ENCODE measurements around the gene SLC5A2. TPM values are rescaled to one million over a fixed set of nuclear protein-coding genes. Genes with fewer than 3 reads are reported as not detected.

Gene SLC5A2
- total and polyA plus RNA-seq, 2 of the 13 experiments (the other 11 are each of a cell fraction or from before 2014, with no cell fraction given), result 0.24 to 0.97 TPM

DNA sequence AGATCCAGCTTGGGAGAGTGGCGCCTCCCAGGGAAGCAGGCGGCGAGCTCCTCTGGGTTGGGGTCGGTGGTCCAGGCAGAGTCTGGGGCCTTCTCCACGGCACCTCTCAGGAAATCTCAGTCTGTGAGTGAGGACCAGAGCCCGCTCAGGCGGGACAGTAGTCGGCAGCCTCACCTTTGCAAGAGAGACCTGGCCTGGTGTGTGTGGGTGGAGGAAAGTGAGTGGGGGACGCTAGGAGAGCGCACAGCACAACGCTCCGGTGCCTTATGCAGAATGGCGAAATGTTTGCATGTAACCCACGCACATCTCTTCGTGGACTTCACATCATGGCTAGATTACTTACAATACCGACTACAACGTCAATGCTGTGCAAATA, 47.0 kb downstream of the SLC5A2 start (continued):
- TF ChIP-seq HOXA5 (CRISPR knock-in tag; IDR thresholded peaks at IDR 0.05) (no peak), SAP130 (CRISPR knock-in tag; IDR thresholded peaks at IDR 0.05; ENCODE audit: low read depth) (no peak), ZBTB42 (CRISPR knock-in tag; IDR thresholded peaks at IDR 0.05) (no peak), SIN3B (IDR thresholded peaks at IDR 0.05; ENCODE audit: low read length) (no peak), DNMT1 (CRISPR knock-in tag; IDR thresholded peaks at IDR 0.05) (no peak), BORCS8-MEF2B (CRISPR knock-in tag; IDR thresholded peaks at IDR 0.05) (no peak), MBD4 (IDR thresholded peaks at IDR 0.05; ENCODE audit: borderline replicate concordance, low read length) (no peak), SMAD1 (CRISPR knock-in tag; IDR thresholded peaks at IDR 0.05; ENCODE audit: borderline replicate concordance, low read depth) (no peak), ZNF530 (CRISPR knock-in tag; IDR thresholded peaks at IDR 0.05; ENCODE audit: low read depth) (no peak), ZNF550 (CRISPR knock-in tag; IDR thresholded peaks at IDR 0.05; ENCODE audit: borderline replicate concordance) (no peak), SP4 (CRISPR knock-in tag; IDR thresholded peaks at IDR 0.05) (no peak)
- TF ChIP-seq, protein P1, sequence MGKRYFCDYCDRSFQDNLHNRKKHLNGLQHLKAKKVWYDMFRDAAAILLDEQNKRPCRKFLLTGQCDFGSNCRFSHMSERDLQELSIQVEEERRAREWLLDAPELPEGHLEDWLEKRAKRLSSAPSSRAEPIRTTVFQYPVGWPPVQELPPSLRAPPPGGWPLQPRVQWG (CRISPR knock-in tag; IDR thresholded peaks at IDR 0.05; ENCODE audit: borderline replicate concordance, low read depth), result no peak

DNA sequence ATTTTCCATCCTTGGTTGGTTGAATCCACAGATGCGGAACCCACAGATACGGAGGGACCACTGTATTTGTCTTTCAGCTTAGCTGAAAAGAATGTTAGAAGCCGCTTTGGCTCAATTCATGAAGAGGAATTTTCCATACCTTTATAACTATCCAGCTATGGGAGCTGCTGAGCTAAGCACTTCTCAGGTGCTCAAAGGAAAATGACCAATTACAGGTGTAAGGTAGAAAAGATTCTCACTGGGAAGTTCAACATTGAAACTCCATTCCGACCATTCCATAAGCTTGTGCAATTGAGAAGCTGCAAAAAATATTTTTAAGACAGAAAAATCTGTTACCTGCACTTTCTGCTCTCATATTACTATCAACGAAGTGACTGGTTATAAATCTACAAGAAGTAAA, 47.5 kb downstream of the SLC5A2 start:
- in situ Hi-C loops (cut with HindIII; ENCODE audit: extremely low pct_ligation_motif_present, low pct_unique_long_range_greater_than_20kb) (no loop called here), intact Hi-C loops (cut with micrococcal nuclease; ENCODE audit: unreplicated experiment) (no loop called here)
- Histone ChIP-seq H3K79me2 (ENCODE audit: insufficient read depth, low read length) (no peaks in the 10 kb centered on the region), H3K4me2 (ENCODE audit: low read depth, low read length) (no peak overlapping the region), H3K27me3 (ENCODE audit: control insufficient read depth in 1 of 2, insufficient read depth in 2 of 2, low read length in 2 of 2) (peaks cover 0 to 28% of the 10 kb centered on the region in 2 experiments; a peak in 4 of 5 replicates), H3K9ac (ENCODE audit: insufficient read depth, low read depth, low read length) (no peak overlapping the region), H2AFZ (ENCODE audit: low read length) (no peak overlapping the region), H3K4me3 (replicated peaks in 1 of 3; ENCODE audit: insufficient read depth in 1 of 3, low read depth in 2 of 3, low read length in 3 of 3) (no peak overlapping the region), H3K27ac (ENCODE audit: extremely low read length, insufficient read depth, low read length) (no peak overlapping the region), H4K20me1 (ENCODE audit: insufficient read depth, low read length) (no peaks in the 10 kb centered on the region), H3K36me3 (replicated peaks in 1 of 2; ENCODE audit: control insufficient read depth in 1 of 2, insufficient read depth in 2 of 2, low read length in 2 of 2) (no peaks in the 10 kb centered on the region), H3K9me3 (ENCODE audit: low read length) (no peaks in the 10 kb centered on the region), H3K4me1 (ENCODE audit: insufficient read depth, low read length) (peaks cover 26% of the 10 kb centered on the region)
- ChIA-PET CTCF (ENCODE audit: low intra/inter-chr PET ratio, low total read pairs) (no interaction called here), POLR2A (no interaction called here)
- TF ChIP-seq NR1H2 (CRISPR knock-in tag; IDR thresholded peaks at IDR 0.05; ENCODE audit: borderline replicate concordance, low read depth) (no peak), MAFK (conservative IDR thresholded peaks at IDR 0.05 in 1 of 2, IDR thresholded peaks at IDR 0.05 in 1 of 2; ENCODE audit: low read length in 2 of 2) (peak; percentile 73 to 87), ZNF256 (CRISPR knock-in tag; conservative IDR thresholded peaks at IDR 0.05) (no peak), EZH2 (conservative IDR thresholded peaks at IDR 0.05; ENCODE audit: low read depth, low read length) (0 out of 2 replicates have a peak, but pooled peaks have one; percentile 18), MAFF (IDR thresholded peaks at IDR 0.05; ENCODE audit: low read depth, low read length) (peak; percentile 69)
- no TSS peak for BruUV-seq (replicated peaks)
- FAIRE-seq (no peak), DNase-seq (ENCODE audit: low spot score) (no peak), ATAC-seq (no peak)
- 10% methylated on average over 5 of the region's 5 CpGs for WGBS (ENCODE audit: low lambda C conversion rate)
